Measurements from ENCODE around the gene CYBA. TPM values are rescaled to one million over a fixed set of nuclear protein-coding genes. Genes with fewer than 3 reads are reported as not detected.

Gene CYBA
- total RNA-seq, 1 donor from 2014 or later = 877 TPM

- DNase-seq (ENCODE audit: low read depth) = no peak
- no peak overlapping the region for H3K4me3 ChIP-seq (ENCODE audit: low read depth, low read length)
- no peak for TF ChIP-seq CTCF (conservative IDR thresholded peaks at IDR 0.05; ENCODE audit: low read depth, low read length)
Measured at GRCh38 chr16:88691924-88692560, 41.2 kb upstream of the CYBA start.

- DNase-seq (ENCODE audit: low read depth) = no peak
- no peak overlapping the region for H3K4me3 ChIP-seq (ENCODE audit: low read depth, low read length)
- TF ChIP-seq CTCF (conservative IDR thresholded peaks at IDR 0.05; ENCODE audit: low read depth, low read length) = no peak
Measured at GRCh38 chr16:88691129-88691813, 40.4 kb upstream of the CYBA start.

GRCh38 chr16:88690341-88691128 is 39.7 kb upstream of the CYBA start:
- H3K4me3 ChIP-seq (ENCODE audit: low read depth, low read length) = no peak overlapping the region
- no peak for TF ChIP-seq CTCF (conservative IDR thresholded peaks at IDR 0.05; ENCODE audit: low read depth, low read length)
- no peak for DNase-seq (ENCODE audit: low read depth)

- no peak for TF ChIP-seq CTCF (conservative IDR thresholded peaks at IDR 0.05; ENCODE audit: low read depth, low read length)
- H3K4me3 ChIP-seq (ENCODE audit: low read depth, low read length) = no peak overlapping the region
- DNase-seq (ENCODE audit: low read depth) = no peak
Measured at GRCh38 chr16:88688013-88688778, 37.3 kb upstream of the CYBA start.

GRCh38 chr16:88687676-88688012 is 36.8 kb upstream of the CYBA start:
- DNase-seq (ENCODE audit: low read depth) = no peak
- no peak overlapping the region for H3K4me3 ChIP-seq (ENCODE audit: low read depth, low read length)
- TF ChIP-seq CTCF (conservative IDR thresholded peaks at IDR 0.05; ENCODE audit: low read depth, low read length) = no peak

- no peak for TF ChIP-seq CTCF (conservative IDR thresholded peaks at IDR 0.05; ENCODE audit: low read depth, low read length)
Measured at GRCh38 chr16:88687254-88687576, 36.4 kb upstream of the CYBA start.

More at GRCh38 chr16:88687254-88687576, 36.4 kb upstream of the CYBA start:
- no peak overlapping the region for H3K4me3 ChIP-seq (ENCODE audit: low read depth, low read length)
- no peak for DNase-seq (ENCODE audit: low read depth)

All from epithelial cell of proximal tubule (primary cell).